Liver (tissue), 3 donors: ENCODE measurements around the gene IP6K3.

Experiments used
- HNF4G ChIP-seq: IDR thresholded peaks from 2 replicates; pipeline ENCODE4 v1.6.1; 2016; ENCODE audit warnings: antibody characterized with exemption
- SP1 ChIP-seq: IDR thresholded peaks from 2 replicates; pipeline ENCODE4 v1.6.1; 2018; ENCODE audit warnings: antibody characterized with exemption, mild to moderate bottlenecking
- TAF1 ChIP-seq: conservative IDR thresholded peaks from 2 replicates; pipeline ENCODE4 v1.6.1; 2016; ENCODE audit warnings: antibody characterized with exemption, mild to moderate bottlenecking
- YY1 ChIP-seq: IDR thresholded peaks from 2 replicates; pipeline ENCODE4 v1.6.1; 2016; ENCODE audit warnings: antibody characterized with exemption, mild to moderate bottlenecking
- TF ChIP-seq, protein P1 (sequence below): fragments of 150-350 bp; IDR thresholded peaks from 2 replicates; pipeline ENCODE4 v1.5.1; 2017; ENCODE audit warnings: improper control_type of control experiment, low read depth, low read length; ENCODE audit not compliant: missing input control
- TF ChIP-seq, protein P2 (sequence below): IDR thresholded peaks from 2 replicates; pipeline ENCODE4 v1.6.1; 2016; ENCODE audit warnings: antibody characterized with exemption
- donor health status: healthy.
- donor health status: healthy.

DNA sequence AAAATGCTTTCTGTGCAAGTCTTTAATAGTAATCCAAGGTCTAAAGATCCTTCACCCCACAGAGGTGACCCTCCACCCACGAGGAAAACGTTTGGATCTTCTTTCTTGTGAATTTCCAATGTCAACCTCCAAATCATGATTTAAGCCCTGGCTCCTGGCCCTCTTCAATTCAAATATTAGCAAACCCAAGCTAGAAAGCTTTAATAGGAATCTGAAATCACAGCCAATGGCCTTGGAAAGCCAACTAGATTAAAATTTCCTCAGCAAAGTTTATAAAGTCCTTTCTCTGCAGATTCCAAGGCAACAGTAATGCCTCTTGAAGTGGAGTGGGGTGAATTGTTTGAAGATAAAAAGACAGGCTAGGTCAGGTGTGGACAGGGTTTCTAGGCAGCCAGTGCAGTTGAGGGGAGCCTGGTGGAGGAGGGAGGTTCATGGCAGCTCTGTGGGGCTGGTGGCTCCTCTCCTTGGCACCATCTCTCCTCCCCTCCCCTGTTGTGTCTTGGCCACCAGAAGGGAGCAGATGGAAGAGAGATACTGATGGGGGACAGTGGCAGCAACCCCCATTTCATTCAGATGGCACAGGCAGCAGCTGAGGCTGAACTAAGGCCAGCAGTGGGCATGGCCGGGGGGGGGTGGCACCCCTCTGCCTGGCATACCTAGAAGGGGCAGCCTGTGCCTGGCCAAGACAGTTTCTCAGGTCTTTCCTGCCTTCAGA is 23.2 kb downstream of the IP6K3 start:
- TF ChIP-seq, protein P1, sequence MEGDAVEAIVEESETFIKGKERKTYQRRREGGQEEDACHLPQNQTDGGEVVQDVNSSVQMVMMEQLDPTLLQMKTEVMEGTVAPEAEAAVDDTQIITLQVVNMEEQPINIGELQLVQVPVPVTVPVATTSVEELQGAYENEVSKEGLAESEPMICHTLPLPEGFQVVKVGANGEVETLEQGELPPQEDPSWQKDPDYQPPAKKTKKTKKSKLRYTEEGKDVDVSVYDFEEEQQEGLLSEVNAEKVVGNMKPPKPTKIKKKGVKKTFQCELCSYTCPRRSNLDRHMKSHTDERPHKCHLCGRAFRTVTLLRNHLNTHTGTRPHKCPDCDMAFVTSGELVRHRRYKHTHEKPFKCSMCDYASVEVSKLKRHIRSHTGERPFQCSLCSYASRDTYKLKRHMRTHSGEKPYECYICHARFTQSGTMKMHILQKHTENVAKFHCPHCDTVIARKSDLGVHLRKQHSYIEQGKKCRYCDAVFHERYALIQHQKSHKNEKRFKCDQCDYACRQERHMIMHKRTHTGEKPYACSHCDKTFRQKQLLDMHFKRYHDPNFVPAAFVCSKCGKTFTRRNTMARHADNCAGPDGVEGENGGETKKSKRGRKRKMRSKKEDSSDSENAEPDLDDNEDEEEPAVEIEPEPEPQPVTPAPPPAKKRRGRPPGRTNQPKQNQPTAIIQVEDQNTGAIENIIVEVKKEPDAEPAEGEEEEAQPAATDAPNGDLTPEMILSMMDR: no peak
- TF ChIP-seq, protein P2, sequence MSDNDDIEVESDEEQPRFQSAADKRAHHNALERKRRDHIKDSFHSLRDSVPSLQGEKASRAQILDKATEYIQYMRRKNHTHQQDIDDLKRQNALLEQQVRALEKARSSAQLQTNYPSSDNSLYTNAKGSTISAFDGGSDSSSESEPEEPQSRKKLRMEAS: no peak
- no peak for TF ChIP-seq HNF4G
- no peak for TF ChIP-seq YY1
- TF ChIP-seq SP1: no peak
- no peak for TF ChIP-seq TAF1
